ENCODE data around the gene TDRD7. TPM values are rescaled to one million over a fixed set of nuclear protein-coding genes. Genes with fewer than 3 reads are reported as not detected.

The TDRD7 gene
- total and polyA plus RNA-seq, 2 donors (not counting 1 experiment from before 2014, with no cell fraction given), result 11.5 to 19.7 TPM

- no peak for DNase-seq
Measured at GRCh38 chr9:97504381-97505216, 92.7 kb downstream of the TDRD7 start.

More at GRCh38 chr9:97504381-97505216, 92.7 kb downstream of the TDRD7 start:
- Histone ChIP-seq H3K9ac (ENCODE audit: low read length) (no peak overlapping the region), H3K79me2 (ENCODE audit: control insufficient read depth, insufficient read depth, low read length) (no peaks in the 10 kb centered on the region), H3K36me3 (replicated peaks in 1 of 2; ENCODE audit: control extremely low read depth in 1 of 2, control insufficient read depth in 1 of 2, extremely low read depth in 1 of 2, insufficient read depth in 2 of 2, low read length in 1 of 2) (no peaks in the 10 kb centered on the region), H3K9me3 (ENCODE audit: control extremely low read depth in 1 of 3, control insufficient read depth in 2 of 3, insufficient read depth in 1 of 3, low read length in 2 of 3) (peaks cover 0 to 4% (median 0%) of the 10 kb centered on the region in 3 donors), H3K4me2 (replicated peaks; ENCODE audit: low read depth, low read length, poor library complexity, severe bottlenecking) (no peak overlapping the region), H4K20me1 (ENCODE audit: control insufficient read depth, insufficient read depth, low read length, poor library complexity, severe bottlenecking) (no peaks in the 10 kb centered on the region), H2AFZ (ENCODE audit: insufficient read depth, low read depth, low read length, poor library complexity, severe bottlenecking) (no peak overlapping the region), H3K4me1 (ENCODE audit: control insufficient read depth in 2 of 2, insufficient read depth in 2 of 2, low read length in 2 of 2) (peaks cover 16 to 20% of the 10 kb centered on the region in 2 donors), H3K4me3 (ENCODE audit: control extremely low read depth in 1 of 5, extremely low read depth in 1 of 5, insufficient read depth in 1 of 5, low read depth in 2 of 5, low read length in 4 of 5) (no peak overlapping the region), H3K27me3 (replicated peaks in 1 of 4; ENCODE audit: control extremely low read depth in 1 of 4, control insufficient read depth in 3 of 4, insufficient read depth in 4 of 4, low read length in 3 of 4) (peaks cover 0 to 48% (median 24%) of the 10 kb centered on the region in 4 experiments), H3K27ac (ENCODE audit: low read length in 2 of 2) (no peak overlapping the region)
- peaks cover 43% of the 10 kb centered on the region for H3K27me3 Mint-ChIP-seq
- ATAC-seq (ENCODE audit: low read depth), result no peak
- ChIA-PET CTCF (no interaction called here), POLR2A (no interaction called here)
- H3K4me3 Mint-ChIP-seq, result no peak overlapping the region
- TF ChIP-seq CTCF (IDR thresholded peaks at IDR 0.05), result no peak
- TF ChIP-seq EZH2 (IDR thresholded peaks at IDR 0.05; ENCODE audit: borderline replicate concordance, insufficient read depth, low read depth, low read length, poor library complexity, severe bottlenecking), result no peak
- H3K27ac Mint-ChIP-seq, result no peak overlapping the region
- WGBS (ENCODE audit: insufficient coverage), result 83% methylated on average over 5 of the region's 8 CpGs
- intact Hi-C loops (cut with micrococcal nuclease), result no loop called here
- H3K4me1 Mint-ChIP-seq, result peaks cover 21% of the 10 kb centered on the region
- H3K9me3 Mint-ChIP-seq (ENCODE audit: insufficient read depth), result no peaks in the 10 kb centered on the region

All from B cell (primary cell).